GM18499 (cell line): ENCODE measurements around the gene TRAPPC12.
A peak's percentile ranks its signal among the peaks of the same experiment; 100 is the strongest.
"Not testable (repeated sequence)": the region's sequence is repeated elsewhere in the genome, so short reads cannot be mapped to it uniquely, and the experiment has no call there.

Experiments used
- ATAC-seq: cut with Tn5 transposase; IDR thresholded peaks from one replicate; pipeline ENCODE4 v1.9.1; 2021; ENCODE audit warnings: moderate number of reproducible peaks; ENCODE audit not compliant: insufficient read depth, unreplicated experiment

The TRAPPC12 gene

DNA sequence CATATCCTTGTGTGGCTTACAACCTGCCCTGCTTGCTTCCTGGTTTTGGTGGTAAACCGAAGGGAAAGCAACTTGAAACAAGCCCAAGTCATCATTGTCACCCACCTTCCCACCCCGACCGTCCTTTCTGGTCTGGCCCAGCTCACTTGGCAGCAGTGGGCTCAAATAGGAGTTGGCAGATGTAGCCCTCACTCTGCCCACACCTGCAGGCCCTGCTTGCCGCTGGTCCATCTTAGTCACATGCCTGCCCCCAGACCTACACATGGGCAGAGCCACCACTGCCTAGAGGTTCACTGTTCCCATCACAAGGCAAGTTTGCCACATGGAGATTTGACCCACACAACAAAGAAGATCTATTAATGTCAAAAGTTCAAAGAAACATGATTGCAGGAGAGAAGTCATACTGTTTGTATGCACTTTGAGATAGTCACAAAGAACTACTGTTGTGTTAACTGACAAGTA, 11.2 kb upstream of the TRAPPC12 start:
- ATAC-seq = no peak

DNA sequence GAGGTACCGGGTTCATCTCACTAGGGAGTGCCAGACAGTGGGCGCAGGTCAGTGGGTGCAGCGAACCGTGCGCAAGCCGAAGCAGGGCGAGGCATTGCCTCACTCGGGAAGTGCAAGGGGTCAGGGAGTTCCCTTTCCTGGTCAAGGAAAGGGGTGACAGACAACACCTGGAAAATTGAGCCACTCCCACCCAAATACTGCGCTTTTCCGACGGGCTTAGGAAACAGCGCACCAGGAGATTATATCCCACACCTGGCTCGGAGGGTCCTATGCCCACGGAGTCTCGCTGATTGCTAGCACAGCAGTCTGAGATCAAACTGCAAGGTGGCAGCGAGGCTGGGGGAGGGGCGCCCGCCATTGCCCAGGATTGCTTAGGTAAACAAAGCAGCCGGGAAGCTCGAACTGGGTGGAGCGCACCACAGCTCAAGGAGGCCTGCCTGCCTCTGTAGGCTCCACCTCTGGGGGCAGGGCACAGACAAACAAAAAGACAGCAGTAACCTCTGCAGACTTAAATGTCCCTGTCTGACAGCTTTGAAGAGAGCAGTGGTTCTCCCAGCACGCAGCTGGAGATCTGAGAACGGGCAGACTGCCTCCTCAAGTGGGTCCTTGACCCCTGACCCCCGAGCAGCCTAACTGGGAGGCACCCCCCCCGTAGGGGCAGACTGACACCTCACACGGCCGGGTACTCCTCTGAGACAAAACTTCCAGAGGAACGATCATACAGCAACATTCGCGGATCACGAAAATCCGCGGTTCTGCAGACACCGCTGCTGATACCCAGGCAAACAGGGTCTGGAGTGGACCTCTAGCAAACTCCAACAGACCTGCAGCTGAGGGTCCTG, 9.9 kb upstream of the TRAPPC12 start:
- ATAC-seq = not testable (repeated sequence)

- no peak for ATAC-seq
These were observed 2.7 kb upstream of the TRAPPC12 start for GRCh38 chr2:3376821-3377220.

GRCh38 chr2:3377279-3377611, 2.2 kb upstream of the TRAPPC12 start:
- peak; percentile 4 for ATAC-seq

DNA sequence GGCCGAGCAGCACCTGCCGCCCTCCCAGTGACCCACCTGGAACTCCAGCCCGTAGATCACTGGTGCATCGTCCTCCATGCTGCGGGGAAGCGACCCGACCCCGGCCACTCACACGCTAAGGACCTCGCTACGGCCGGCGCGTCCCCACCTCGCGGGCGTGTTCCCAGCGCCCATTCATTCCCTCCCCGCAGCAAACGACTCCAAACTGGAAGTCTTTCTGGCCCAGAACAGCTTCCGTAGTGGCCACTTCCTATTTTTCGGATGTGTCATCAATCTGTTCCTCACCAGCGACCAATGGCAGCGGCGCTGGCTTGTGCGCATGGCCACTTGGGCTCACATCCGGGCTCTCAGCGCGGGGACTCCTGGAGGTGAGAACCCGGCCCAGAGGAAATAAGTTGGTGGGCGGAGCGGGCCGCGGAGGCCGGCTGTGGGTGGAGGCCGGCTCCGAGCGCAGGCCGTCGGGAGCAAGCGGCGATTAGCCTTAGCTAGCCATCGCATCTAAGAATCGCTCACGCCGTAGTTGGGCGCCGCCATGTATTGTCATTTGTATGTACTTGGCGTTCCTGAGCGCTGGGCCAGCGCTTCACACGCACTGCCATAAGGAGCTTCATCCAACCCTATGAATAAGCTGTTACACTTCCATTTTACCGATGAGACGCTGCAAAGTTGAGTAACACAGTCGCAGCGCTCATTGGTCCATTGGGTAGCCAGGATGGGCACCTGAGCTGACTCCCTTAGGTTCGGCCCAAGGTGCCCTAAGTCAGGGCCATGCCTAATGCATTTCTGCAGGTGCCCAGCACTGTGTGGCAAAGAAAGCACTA, 1.7 kb upstream of the TRAPPC12 start, which contains the start of gene EIPR1:
TSS of gene EIPR1 (minus strand) at position 207 of the 821 bp plus-strand sequence. CDS start at position 78, 129 bp downstream.
- peak; percentile 77 for ATAC-seq

- ATAC-seq = no peak
These were observed 201 bp upstream of the TRAPPC12 start for GRCh38 chr2:3379339-3379646.

DNA sequence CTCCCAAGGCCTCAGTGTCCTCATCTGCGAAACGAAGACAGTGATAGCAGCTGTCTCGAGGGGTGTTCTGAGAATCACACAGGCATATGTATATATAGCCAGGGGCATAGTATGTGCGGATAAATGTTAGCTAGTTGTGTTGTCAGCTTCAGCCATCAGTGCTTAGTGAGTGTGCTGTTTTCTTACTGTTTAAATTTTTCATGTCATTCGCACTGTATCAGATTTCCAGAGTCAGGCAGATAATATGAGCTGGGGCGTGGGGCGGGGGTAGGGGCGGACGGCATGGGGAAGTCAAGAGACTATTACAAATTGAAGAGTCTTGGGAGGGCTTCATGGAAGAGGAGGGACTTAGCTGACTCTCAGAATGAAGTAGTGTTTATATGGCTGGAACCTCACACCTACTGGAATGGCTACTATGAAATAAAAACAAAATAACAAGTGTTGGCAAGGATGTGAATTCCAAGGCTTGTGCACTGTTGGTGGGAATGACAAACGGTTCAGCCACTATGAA, 7.0 kb downstream of the TRAPPC12 start:
- no peak for ATAC-seq

DNA sequence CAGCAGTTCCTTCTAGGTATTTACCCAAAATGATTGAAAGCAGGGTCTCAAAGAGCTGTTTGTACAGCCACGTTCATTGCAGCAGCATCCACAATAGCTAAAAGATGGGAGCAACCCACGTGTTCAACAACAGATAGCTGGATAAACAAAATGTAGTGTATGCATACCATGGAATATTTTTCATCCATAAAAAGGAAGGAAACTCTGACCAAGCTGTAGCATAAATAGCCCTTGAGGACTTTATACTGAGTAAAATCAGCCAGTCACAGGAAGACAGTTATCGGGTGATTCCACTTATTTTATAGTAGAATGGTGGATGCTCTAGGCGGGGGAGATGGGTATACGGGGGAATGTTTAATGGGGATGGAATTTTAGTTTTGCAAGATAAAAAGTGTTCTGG, 7.5 kb downstream of the TRAPPC12 start:
- no peak for ATAC-seq

DNA sequence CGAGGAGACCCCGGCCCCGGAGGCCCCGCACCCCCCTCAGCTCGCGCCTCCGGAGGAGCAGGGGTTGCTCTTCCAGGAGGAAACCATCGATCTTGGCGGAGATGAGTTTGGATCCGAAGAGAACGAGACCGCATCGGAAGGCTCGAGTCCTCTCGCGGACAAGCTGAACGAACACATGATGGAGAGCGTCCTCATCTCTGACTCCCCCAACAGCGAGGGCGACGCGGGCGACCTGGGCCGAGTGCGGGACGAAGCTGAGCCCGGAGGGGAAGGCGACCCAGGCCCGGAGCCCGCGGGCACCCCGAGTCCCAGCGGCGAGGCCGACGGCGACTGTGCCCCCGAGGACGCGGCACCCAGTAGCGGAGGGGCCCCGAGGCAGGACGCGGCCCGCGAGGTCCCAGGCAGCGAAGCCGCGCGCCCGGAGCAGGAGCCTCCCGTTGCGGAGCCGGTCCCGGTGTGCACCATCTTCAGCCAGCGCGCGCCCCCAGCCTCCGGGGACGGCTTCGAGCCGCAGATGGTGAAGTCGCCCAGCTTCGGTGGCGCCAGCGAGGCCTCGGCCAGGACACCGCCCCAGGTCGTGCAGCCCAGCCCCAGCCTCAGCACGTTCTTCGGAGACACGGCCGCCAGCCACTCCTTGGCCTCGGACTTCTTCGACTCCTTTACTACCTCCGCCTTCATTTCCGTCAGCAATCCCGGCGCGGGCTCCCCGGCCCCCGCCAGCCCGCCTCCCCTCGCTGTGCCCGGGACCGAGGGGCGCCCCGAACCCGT, 8.3 kb downstream of the TRAPPC12 start:
- no peak for ATAC-seq

GRCh38 chr2:3388412-3388738, 8.9 kb downstream of the TRAPPC12 start:
- ATAC-seq = no peak

GRCh38 chr2:3389193-3389592, 9.7 kb downstream of the TRAPPC12 start:
- ATAC-seq = no peak

- no peak for ATAC-seq
These were observed 10.5 kb downstream of the TRAPPC12 start for GRCh38 chr2:3390041-3390440.

GRCh38 chr2:3392216-3392615, 12.7 kb downstream of the TRAPPC12 start:
- ATAC-seq = no peak

- no peak for ATAC-seq
These were observed 17.5 kb downstream of the TRAPPC12 start for GRCh38 chr2:3396920-3397559.

- ATAC-seq = no peak
These were observed 19.4 kb downstream of the TRAPPC12 start for GRCh38 chr2:3398857-3399256.

- no peak for ATAC-seq
These were observed 19.9 kb downstream of the TRAPPC12 start for GRCh38 chr2:3399381-3399780.

DNA sequence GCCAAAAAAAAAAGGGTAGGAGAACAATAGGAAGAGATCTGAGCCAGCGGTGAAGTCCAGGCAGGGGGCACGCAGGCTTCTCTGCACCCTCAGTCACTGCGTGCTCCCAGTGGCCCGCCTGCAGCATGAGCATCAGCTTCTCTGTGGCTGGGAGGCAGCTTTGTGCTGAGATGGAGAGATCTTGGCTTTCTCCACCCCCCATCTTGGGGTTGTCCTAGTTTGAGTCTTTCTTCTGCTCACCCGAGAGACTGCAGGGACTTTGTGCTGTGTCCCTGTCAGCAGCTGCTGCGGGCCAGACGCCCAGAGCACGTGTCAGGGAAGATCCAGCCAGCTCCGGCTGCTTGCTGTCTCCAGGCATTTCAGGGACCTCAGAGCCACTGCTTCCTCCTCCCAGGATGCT, 20.3 kb downstream of the TRAPPC12 start:
- no peak for ATAC-seq

- peak; percentile 100 for ATAC-seq
These were observed 24.3 kb downstream of the TRAPPC12 start for GRCh38 chr2:3403587-3404334.

DNA sequence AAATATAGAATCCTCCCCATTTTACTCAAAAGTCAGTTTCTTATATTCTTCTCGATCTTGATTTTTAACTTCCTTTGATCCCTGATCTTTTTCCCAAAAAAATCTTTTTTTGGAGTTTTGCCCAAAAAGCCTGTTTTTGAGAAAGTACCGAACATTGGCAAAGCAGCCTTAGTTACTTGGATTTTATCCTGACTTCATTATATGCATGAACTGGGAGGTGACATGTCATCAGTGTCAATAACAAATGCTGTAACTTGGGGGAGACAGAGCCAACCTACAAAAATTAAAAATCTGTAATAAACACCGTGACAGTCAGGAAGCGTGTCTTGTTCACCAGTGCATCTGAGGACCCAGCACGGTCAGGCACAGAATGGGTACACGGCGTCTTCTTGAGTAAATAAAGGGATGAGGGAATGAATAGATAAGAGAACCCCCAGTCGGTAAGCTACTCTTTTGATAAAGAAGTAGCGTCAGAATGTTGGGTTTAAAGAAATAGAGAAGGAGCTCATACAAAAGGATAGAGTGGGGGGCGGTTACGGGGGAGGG, 24.9 kb downstream of the TRAPPC12 start:
- ATAC-seq = no peak
